HEK293 (cell line): ENCODE data around the gene AGAP5.

ENCODE experiments used
- CTCF ChIA-PET: fragments of 350-600 bp; formaldehyde crosslinking; extraction: SDS; loops from one replicate; lab custom pipeline; 2021; ENCODE audit warnings: antibody characterized with exemption; lab: Yijun Ruan, JAX
- POLR2A ChIA-PET: fragments of 300-600 bp; formaldehyde crosslinking; extraction: SDS; loops from one replicate; lab custom pipeline; 2020; ENCODE audit warnings: antibody characterized with exemption, inconsistent platforms; lab: Yijun Ruan, JAX
- H3K27ac ChIP-seq: fragments of 200-500 bp; sonication (Bioruptor generic); 2 replicates; pipeline ENCODE4 v1.5.1; 2014; ENCODE audit warnings: low read depth, low read length, control low read depth, inconsistent platforms; ENCODE audit errors: extremely low read depth
- H3K36me3 ChIP-seq, 2 experiments: fragments of 200-500 bp in 1 of 2; sonication (Bioruptor generic) in 1 of 2; 1 replicate in 1 of 2; 2 replicates in 1 of 2; pipeline ENCODE4 v1.5.1; 2014 to 2017; ENCODE audit warnings: inconsistent platforms in 2 of 2, low read length in 2 of 2; ENCODE audit not compliant: control insufficient read depth in 2 of 2, insufficient read depth in 1 of 2
- H3K4me1 ChIP-seq: fragments of 200-500 bp; sonication (Bioruptor generic); 2 replicates; pipeline ENCODE4 v1.5.1; 2014; ENCODE audit warnings: mild to moderate bottlenecking, low read length, inconsistent platforms; ENCODE audit not compliant: control insufficient read depth, insufficient read depth
- H3K4me3 ChIP-seq: 2 replicates; pipeline ENCODE4 v1.5.1; 2011; ENCODE audit warnings: low read depth, mild to moderate bottlenecking, control low read depth, low read length, moderate library complexity
- H3K9me3 ChIP-seq: fragments of 200-500 bp; sonication (Bioruptor generic); 2 replicates; pipeline ENCODE4 v1.5.1; 2014; ENCODE audit warnings: low read depth, low read length, inconsistent platforms; ENCODE audit not compliant: control insufficient read depth, insufficient read depth
- KLF1 ChIP-seq: fragments of 450-650 bp; formaldehyde crosslinking; IDR thresholded peaks from 2 replicates; pipeline ENCODE4 v1.5.1; 2016; ENCODE audit warnings: missing biosample characterization, missing genetic modification characterization
- ZBTB20 ChIP-seq: fragments of 450-650 bp; formaldehyde crosslinking; IDR thresholded peaks from 2 replicates; pipeline ENCODE4 v1.5.1; 2016; ENCODE audit warnings: missing biosample characterization, missing genetic modification characterization
- ZNF274 ChIP-seq, 2 experiments: fragments of 200-500 bp in 1 of 2; fragments of 450-650 bp in 1 of 2; sonication (Bioruptor generic) in 1 of 2; formaldehyde crosslinking in 1 of 2; IDR thresholded peaks; 2 replicates each; pipeline versions ENCODE4 v1.5.1 to v1.6.1; 2014 to 2016; ENCODE audit warnings: borderline replicate concordance in 1 of 2, inconsistent platforms in 1 of 2, low read length in 1 of 2, missing biosample characterization in 1 of 2, missing genetic modification characterization in 1 of 2
- ZNF280D ChIP-seq: fragments of 450-650 bp; formaldehyde crosslinking; IDR thresholded peaks from 2 replicates; pipeline ENCODE4 v1.5.1; 2016; ENCODE audit warnings: missing biosample characterization, missing genetic modification characterization
- ZNF354C ChIP-seq: fragments of 450-650 bp; formaldehyde crosslinking; IDR thresholded peaks from 2 replicates; pipeline ENCODE4 v1.5.1; 2016; ENCODE audit warnings: missing biosample characterization, missing genetic modification characterization, low read depth, borderline replicate concordance
- ZNF404 ChIP-seq: fragments of 450-650 bp; formaldehyde crosslinking; IDR thresholded peaks from 2 replicates; pipeline ENCODE4 v1.5.1; 2017; ENCODE audit warnings: missing biosample characterization, missing genetic modification characterization
- ZNF423 ChIP-seq: fragments of 450-650 bp; formaldehyde crosslinking; IDR thresholded peaks from 2 replicates; pipeline ENCODE4 v1.5.1; 2016; ENCODE audit warnings: missing biosample characterization, missing genetic modification characterization
- ZNF558 ChIP-seq: fragments of 450-650 bp; formaldehyde crosslinking; IDR thresholded peaks from 2 replicates; pipeline ENCODE4 v1.5.1; 2016; ENCODE audit warnings: missing biosample characterization, missing genetic modification characterization
- ZNF660 ChIP-seq: fragments of 450-650 bp; IDR thresholded peaks from 2 replicates; pipeline ENCODE4 v1.5.1; 2018; ENCODE audit warnings: missing biosample characterization, mild to moderate bottlenecking, missing genetic modification characterization
- ZNF677 ChIP-seq: fragments of 450-650 bp; IDR thresholded peaks from 2 replicates; pipeline ENCODE4 v1.5.0; 2018; ENCODE audit warnings: missing biosample characterization, mild to moderate bottlenecking, missing genetic modification characterization, moderate library complexity
- ZSCAN5A ChIP-seq: fragments of 450-650 bp; formaldehyde crosslinking; IDR thresholded peaks from 2 replicates; pipeline ENCODE4 v1.5.1; 2016; ENCODE audit warnings: missing biosample characterization, missing genetic modification characterization
- TF ChIP-seq, protein P1 (sequence below): fragments of 450-650 bp; formaldehyde crosslinking; IDR thresholded peaks from 2 replicates; pipeline ENCODE4 v1.5.1; 2016; ENCODE audit warnings: missing biosample characterization, missing genetic modification characterization, low read depth
- TF ChIP-seq, protein P2 (sequence below): fragments of 450-650 bp; IDR thresholded peaks from 2 replicates; pipeline ENCODE4 v1.5.1; 2018; ENCODE audit warnings: missing biosample characterization, missing genetic modification characterization

The AGAP5 gene

DNA sequence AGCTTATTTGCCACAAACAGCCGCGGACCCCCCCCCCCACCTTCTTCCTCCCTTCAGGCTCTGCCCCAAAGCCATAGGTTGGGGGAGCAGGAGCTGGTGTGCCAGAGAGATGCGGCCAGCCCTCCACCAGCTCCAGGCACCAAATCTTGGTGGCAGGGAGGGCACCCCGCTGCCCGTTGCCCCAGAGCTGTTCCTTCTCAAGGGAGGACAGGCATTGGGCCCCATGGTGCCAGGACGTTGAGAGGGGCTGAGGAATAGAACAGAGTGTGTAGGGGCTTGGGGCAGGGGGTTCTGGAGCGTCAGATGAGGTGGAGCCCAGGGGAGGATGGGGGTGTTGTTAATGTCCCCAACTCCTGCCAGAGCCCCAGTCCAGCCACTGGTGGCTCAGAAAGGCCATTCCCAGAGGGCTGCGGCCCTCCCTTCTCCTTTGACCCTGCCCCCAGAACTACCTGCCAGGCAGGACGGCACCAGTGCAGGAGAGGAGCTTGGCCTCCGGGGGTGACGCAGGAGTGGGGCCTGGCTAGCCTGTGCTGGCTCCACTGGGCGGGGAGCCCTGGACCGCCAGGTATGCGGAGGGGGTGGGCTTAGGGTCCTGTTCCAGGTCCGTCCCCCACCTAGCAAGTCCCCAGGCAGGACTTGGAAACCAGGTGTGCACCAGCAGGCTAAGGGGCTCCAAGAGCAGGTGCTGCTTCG, 36.3 kb upstream of the AGAP5 start:
- no peaks in the 10 kb centered on the region for H3K4me1 ChIP-seq
- peaks cover 0 to 28% of the 10 kb centered on the region in 2 experiments; a peak in 2 of 3 replicates for H3K36me3 ChIP-seq
- no peak overlapping the region for H3K27ac ChIP-seq
- TF ChIP-seq ZSCAN5A, result no peak
- TF ChIP-seq, protein P1, sequence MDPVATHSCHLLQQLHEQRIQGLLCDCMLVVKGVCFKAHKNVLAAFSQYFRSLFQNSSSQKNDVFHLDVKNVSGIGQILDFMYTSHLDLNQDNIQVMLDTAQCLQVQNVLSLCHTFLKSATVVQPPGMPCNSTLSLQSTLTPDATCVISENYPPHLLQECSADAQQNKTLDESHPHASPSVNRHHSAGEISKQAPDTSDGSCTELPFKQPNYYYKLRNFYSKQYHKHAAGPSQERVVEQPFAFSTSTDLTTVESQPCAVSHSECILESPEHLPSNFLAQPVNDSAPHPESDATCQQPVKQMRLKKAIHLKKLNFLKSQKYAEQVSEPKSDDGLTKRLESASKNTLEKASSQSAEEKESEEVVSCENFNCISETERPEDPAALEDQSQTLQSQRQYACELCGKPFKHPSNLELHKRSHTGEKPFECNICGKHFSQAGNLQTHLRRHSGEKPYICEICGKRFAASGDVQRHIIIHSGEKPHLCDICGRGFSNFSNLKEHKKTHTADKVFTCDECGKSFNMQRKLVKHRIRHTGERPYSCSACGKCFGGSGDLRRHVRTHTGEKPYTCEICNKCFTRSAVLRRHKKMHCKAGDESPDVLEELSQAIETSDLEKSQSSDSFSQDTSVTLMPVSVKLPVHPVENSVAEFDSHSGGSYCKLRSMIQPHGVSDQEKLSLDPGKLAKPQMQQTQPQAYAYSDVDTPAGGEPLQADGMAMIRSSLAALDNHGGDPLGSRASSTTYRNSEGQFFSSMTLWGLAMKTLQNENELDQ (tag by site-specific recombination), result no peak
- no peak for TF ChIP-seq ZNF274 (IDR thresholded peaks at IDR 0.05; ENCODE audit: low read length)
- TF ChIP-seq ZNF274 (tag by site-specific recombination; IDR thresholded peaks at IDR 0.05; ENCODE audit: borderline replicate concordance), result no peak
- TF ChIP-seq ZNF404 (tag by site-specific recombination), result no peak
- TF ChIP-seq ZNF660, result no peak
- no peak for TF ChIP-seq KLF1 (tag by site-specific recombination)
- ChIA-PET CTCF (interaction anchor here (0.5 to 0.6 kb wide), 2 partner anchors 20 to 55 kb away, joined by 3 to 10 read pairs; no protein-coding TSS in a partner anchor), POLR2A (interaction anchor here (0.5 to 2.6 kb wide), 5 partner anchors 10 to 390 kb away, joined by 3 to 11 read pairs (median 4); partner anchors contain the start of gene SEC24C)
- H3K4me3 ChIP-seq, result no peak overlapping the region
- H3K9me3 ChIP-seq, result no peaks in the 10 kb centered on the region

DNA sequence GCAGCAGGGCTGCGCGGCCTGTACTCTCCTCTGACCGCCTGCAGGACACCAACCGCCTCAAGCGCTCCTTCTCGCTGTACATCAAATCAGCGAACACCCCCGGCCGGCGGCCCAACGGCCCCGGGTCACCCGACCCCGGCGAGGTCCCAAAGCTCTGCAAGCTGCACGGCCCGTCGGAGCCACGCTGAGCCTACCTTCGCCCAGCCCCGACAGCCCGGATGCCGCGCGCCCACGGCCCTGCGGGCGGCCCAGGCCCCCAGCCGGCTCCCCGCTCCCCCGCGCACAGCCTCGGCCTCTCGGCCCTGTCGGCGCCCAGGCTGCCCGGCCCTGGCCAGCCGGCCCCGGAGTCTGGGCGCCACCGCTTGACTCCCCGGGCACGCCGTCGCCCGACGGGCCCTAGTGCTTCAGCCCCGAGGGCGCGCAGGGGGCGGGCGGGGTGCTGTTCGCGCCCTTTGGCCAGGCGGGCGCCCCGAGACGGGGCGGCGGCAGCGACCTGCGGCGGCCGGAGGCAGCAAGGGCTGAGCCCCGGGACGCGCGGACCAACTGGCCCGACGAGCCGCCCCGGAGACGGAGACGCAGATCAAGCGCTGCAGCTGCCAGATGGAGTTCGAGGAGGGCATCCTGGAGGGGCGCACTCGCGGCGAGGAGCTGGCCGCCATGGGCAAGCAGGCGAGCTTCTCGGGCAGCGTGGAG, 35.2 kb upstream of the AGAP5 start:
- POLR2A ChIA-PET, result interaction anchor here (0.6 to 2.6 kb wide), 4 partner anchors 11 to 391 kb away, joined by 3 to 11 read pairs (median 5); partner anchors contain the start of gene SEC24C
- H3K9me3 ChIP-seq, result no peaks in the 10 kb centered on the region
- CTCF ChIA-PET, result no interaction called here

More for the DNA sequence above, 35.2 kb upstream of the AGAP5 start:
- TF ChIP-seq ZNF677 (tag by site-specific recombination), result no peak
- no peak for TF ChIP-seq ZBTB20
- TF ChIP-seq ZNF423 (tag by site-specific recombination), result no peak
- no peak for TF ChIP-seq ZNF280D
- TF ChIP-seq, protein P2, sequence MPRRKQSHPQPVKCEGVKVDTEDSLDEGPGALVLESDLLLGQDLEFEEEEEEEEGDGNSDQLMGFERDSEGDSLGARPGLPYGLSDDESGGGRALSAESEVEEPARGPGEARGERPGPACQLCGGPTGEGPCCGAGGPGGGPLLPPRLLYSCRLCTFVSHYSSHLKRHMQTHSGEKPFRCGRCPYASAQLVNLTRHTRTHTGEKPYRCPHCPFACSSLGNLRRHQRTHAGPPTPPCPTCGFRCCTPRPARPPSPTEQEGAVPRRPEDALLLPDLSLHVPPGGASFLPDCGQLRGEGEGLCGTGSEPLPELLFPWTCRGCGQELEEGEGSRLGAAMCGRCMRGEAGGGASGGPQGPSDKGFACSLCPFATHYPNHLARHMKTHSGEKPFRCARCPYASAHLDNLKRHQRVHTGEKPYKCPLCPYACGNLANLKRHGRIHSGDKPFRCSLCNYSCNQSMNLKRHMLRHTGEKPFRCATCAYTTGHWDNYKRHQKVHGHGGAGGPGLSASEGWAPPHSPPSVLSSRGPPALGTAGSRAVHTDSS (tag by site-specific recombination), result no peak
- no peak for TF ChIP-seq ZNF558 (tag by site-specific recombination)
- no peak for TF ChIP-seq ZNF354C
- Histone ChIP-seq H3K4me1 (no peaks in the 10 kb centered on the region), H3K4me3 (no peak overlapping the region), H3K36me3 (peaks cover 0 to 28% of the 10 kb centered on the region in 2 experiments; a peak in 2 of 3 replicates), H3K27ac (no peak overlapping the region)
